ENCODE data around the gene AP4M1. TPM values are rescaled to one million over a fixed set of nuclear protein-coding genes. Genes with fewer than 3 reads are reported as not detected.

The AP4M1 gene
- 14.1 and 25.0 TPM in 2 replicates for total RNA-seq (2014; rRNA removed; shearing (Covaris generic))
- total RNA-seq (2022), result 29.3 and 33.8 TPM in 2 replicates
- Bru-seq, nascent RNA, result percentile 54 among the genes with signal in this experiment
- BruChase-seq, experiment 1, labeled RNA remaining after a 6-hour chase, result percentile 60 among the genes with signal in this experiment
- percentile 62 among the genes with signal in this experiment for BruChase-seq, experiment 2, labeled RNA remaining after a 2-hour chase
- long read RNA-seq, transcript AP4M1-201 (15 exons, 1,817 nt), result major isoform, 11 of 49 reads
- long read RNA-seq, partial matches to known transcripts, result 2 of 49 reads
- long read RNA-seq, other reads (novel, unspliced or antisense), result 30 of 49 reads

- H3K27ac ChIP-seq (ENCODE audit: low read depth, low read length, poor library complexity, severe bottlenecking), result peak within 1 kb of the TSS; percentile 92
- peaks cover 25% of the 10 kb centered on the region for H3K4me1 ChIP-seq (ENCODE audit: insufficient read depth, low read length, poor library complexity, severe bottlenecking)
- no peaks in the 10 kb centered on the region for H3K9me3 ChIP-seq (ENCODE audit: low read length)
- intact Hi-C loops (cut with micrococcal nuclease; ENCODE audit: unreplicated experiment), result loop anchor here (1.0 to 2.0 kb wide), 2 partner anchors 18 to 26 kb away; partner anchors contain the start of genes CNPY4, MBLAC1 and TAF6
- DNase-seq (ENCODE audit: low spot score), result peak; percentile 99
- H3K4me2 ChIP-seq (ENCODE audit: low read length), result peak within 1 kb of the TSS; percentile 96
- peaks cover 51% of the 10 kb centered on the region for H3K79me2 ChIP-seq (ENCODE audit: insufficient read depth, low read depth, low read length)
- H4K20me1 ChIP-seq (ENCODE audit: insufficient read depth, low read length), result peaks cover 33% of the 10 kb centered on the region
- peaks cover 56% of the 10 kb centered on the region for H3K36me3 ChIP-seq (ENCODE audit: insufficient read depth, low read length)
- POLR2A ChIA-PET, result interaction anchor here (0.6 to 2.8 kb wide), 13 partner anchors 11 to 344 kb away, joined by 3 to 22 read pairs (median 6); partner anchors contain the start of genes COPS6 and MBLAC1
- no peaks in the 10 kb centered on the region for H3K9me2 ChIP-seq (ENCODE audit: insufficient read depth, low read length)
- BruUV-seq (replicated peaks), result no TSS peak
- CTCF ChIA-PET (ENCODE audit: unreplicated experiment), result interaction anchor here (0.6 to 1.7 kb wide), 5 partner anchors 19 to 244 kb away, joined by 3 to 5 read pairs (median 4); no protein-coding TSS in a partner anchor
- peak within 1 kb of the TSS; percentile 44; the same call in 1 of the 2 replicates for H2AFZ ChIP-seq (ENCODE audit: low read length)
- H3K4me3 ChIP-seq (ENCODE audit: low read depth, low read length, poor library complexity, severe bottlenecking), result peak within 1 kb of the TSS; percentile 90
- no peak for TF ChIP-seq EZH2phosphoT487 (IDR thresholded peaks at IDR 0.05; ENCODE audit: borderline replicate concordance, low read depth, low read length)
- TF ChIP-seq CTCF (conservative IDR thresholded peaks at IDR 0.05; ENCODE audit: low read length), result no peak
Measured at GRCh38 chr7:100101016-100101862, at the start of gene AP4M1, which contains the start of gene MCM7. Gene AP4M1 (plus strand): TSS chr7:100101643. CDS start chr7:100101715, 72 bp downstream. Gene MCM7 (minus strand): TSS chr7:100101397. CDS start chr7:100101294, 103 bp downstream.

GRCh38 chr7:100053215-100053614 lies 48.2 kb upstream of the AP4M1 start:
- Histone ChIP-seq H3K4me3 (ENCODE audit: low read depth, low read length, poor library complexity, severe bottlenecking) (no peak overlapping the region), H3K9me3 (ENCODE audit: low read length) (no peaks in the 10 kb centered on the region), H2AFZ (ENCODE audit: low read length) (no peak overlapping the region), H4K20me1 (ENCODE audit: insufficient read depth, low read length) (no peaks in the 10 kb centered on the region), H3K79me2 (ENCODE audit: insufficient read depth, low read depth, low read length) (no peaks in the 10 kb centered on the region; the same call in 1 of the 2 replicates), H3K4me1 (ENCODE audit: insufficient read depth, low read length, poor library complexity, severe bottlenecking) (peaks cover 10% of the 10 kb centered on the region), H3K9me2 (ENCODE audit: insufficient read depth, low read length) (no peaks in the 10 kb centered on the region), H3K4me2 (ENCODE audit: low read length) (no peak overlapping the region), H3K27ac (ENCODE audit: low read depth, low read length, poor library complexity, severe bottlenecking) (no peak overlapping the region), H3K36me3 (ENCODE audit: insufficient read depth, low read length) (peaks cover 14% of the 10 kb centered on the region)
- DNase-seq (ENCODE audit: low spot score), result peak; percentile 69
- TF ChIP-seq CTCF (conservative IDR thresholded peaks at IDR 0.05; ENCODE audit: low read length), result peak; percentile 71
- TF ChIP-seq EZH2phosphoT487 (IDR thresholded peaks at IDR 0.05; ENCODE audit: borderline replicate concordance, low read depth, low read length), result no peak
- POLR2A ChIA-PET, result interaction anchor here (0.6 to 1.0 kb wide), 3 partner anchors 26 to 1193 kb away, joined by 4 to 8 read pairs (median 6); no protein-coding TSS in a partner anchor
- intact Hi-C loops (cut with micrococcal nuclease; ENCODE audit: unreplicated experiment), result loop anchor here (5.0 kb wide), 2 partner anchors 61 to 141 kb away; no protein-coding TSS in a partner anchor
- BruUV-seq (replicated peaks), result no TSS peak
- CTCF ChIA-PET (ENCODE audit: unreplicated experiment), result no interaction called here

Measured in OCI-LY7 (cell line).